ENCODE results near the gene IRF2BPL.

Gene IRF2BPL

DNA sequence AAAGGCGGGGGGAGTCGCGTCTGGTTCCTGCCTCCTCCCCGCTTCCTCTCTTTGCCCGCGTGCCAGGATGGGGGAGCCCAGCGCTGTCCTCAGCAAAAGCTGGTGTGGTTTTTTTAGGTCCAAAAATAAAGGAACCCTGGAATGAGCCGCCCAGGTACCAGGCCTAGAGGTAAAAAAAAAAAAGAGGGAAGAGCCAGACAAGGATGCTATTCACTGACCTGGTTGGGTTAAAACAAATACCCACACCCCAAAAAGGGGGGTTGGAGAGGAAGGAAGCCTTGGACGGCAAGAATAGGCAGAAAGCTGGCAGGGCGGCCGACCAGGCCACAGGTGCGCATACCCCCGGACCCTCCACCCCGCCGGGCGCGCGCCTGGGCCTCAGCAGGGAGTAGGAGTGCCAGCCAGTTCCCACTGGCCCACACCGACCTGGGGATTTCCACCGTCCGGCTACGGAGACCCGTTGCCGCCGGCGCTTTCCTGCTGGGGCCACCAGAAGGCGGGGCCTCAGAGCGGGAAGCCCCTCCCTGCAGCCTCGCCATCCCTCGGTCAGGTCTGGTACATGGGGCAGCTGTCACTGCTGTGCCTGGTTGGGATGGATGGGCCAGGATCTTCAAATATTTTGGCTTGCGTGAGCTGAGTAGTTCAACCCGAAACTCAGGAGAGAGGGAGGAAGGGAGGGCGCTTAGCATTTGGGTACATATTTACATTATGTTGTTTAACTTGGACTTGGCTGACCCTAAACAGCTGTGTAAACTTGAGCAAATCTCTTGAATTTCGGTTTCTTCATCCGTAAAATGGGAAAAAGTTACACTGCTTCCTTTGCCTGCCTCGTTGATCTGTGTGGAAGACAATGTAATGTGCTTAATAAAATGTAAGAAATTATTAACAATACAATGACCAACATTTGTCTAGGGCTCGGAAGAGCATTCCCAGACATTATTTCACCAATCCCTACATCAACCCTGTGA is 5.4 kb upstream of the IRF2BPL start:
- H2BK120ac ChIP-seq (ENCODE audit: low read depth, low read length): peak overlapping the region; percentile 66
- H3K18ac ChIP-seq (ENCODE audit: low read length): peak overlapping the region; percentile 46
- H3K9ac ChIP-seq (ENCODE audit: low read length): peak overlapping the region; percentile 72
- H3K36me3 ChIP-seq (ENCODE audit: control insufficient read depth, insufficient read depth, low read length): no peaks in the 10 kb centered on the region
- no CpG with 5 or more reads among the region's 37 CpGs for WGBS (ENCODE audit: extremely low coverage, insufficient coverage, low lambda C conversion rate)
- H3K4me2 ChIP-seq (ENCODE audit: low read length): peak overlapping the region; percentile 65
- H3K4me3 ChIP-seq (ENCODE audit: low read length): peak overlapping the region; percentile 14
- H3K23ac ChIP-seq (ENCODE audit: low read length): no peak overlapping the region
- peak; percentile 92 for DNase-seq
- H3K79me2 ChIP-seq (ENCODE audit: control insufficient read depth, insufficient read depth, low read length): no peaks in the 10 kb centered on the region
- peaks cover 13% of the 10 kb centered on the region for H3K4me1 ChIP-seq (ENCODE audit: control insufficient read depth, low read depth, low read length)
- H2BK15ac ChIP-seq (replicated peaks; ENCODE audit: low read depth): peak overlapping the region; percentile 10
- H3K4ac ChIP-seq (ENCODE audit: low read depth, low read length): peak overlapping the region; percentile 64
- H4K5ac ChIP-seq (ENCODE audit: low read length): no peak overlapping the region
- H4K8ac ChIP-seq (ENCODE audit: low read depth, low read length): peak overlapping the region; percentile 95
- peak overlapping the region; percentile 91 for H3K56ac ChIP-seq (ENCODE audit: low read length)
- H2BK5ac ChIP-seq (ENCODE audit: low read length): peak overlapping the region; percentile 18
- no peaks in the 10 kb centered on the region for H3K79me1 ChIP-seq (ENCODE audit: low read length)
- no peak overlapping the region for H2AK5ac ChIP-seq (ENCODE audit: low read length)
- peak overlapping the region; percentile 83 for H3K27ac ChIP-seq (ENCODE audit: low read depth, low read length)
- no peaks in the 10 kb centered on the region for H3K27me3 ChIP-seq (ENCODE audit: insufficient read depth, low read length, poor library complexity)

DNA sequence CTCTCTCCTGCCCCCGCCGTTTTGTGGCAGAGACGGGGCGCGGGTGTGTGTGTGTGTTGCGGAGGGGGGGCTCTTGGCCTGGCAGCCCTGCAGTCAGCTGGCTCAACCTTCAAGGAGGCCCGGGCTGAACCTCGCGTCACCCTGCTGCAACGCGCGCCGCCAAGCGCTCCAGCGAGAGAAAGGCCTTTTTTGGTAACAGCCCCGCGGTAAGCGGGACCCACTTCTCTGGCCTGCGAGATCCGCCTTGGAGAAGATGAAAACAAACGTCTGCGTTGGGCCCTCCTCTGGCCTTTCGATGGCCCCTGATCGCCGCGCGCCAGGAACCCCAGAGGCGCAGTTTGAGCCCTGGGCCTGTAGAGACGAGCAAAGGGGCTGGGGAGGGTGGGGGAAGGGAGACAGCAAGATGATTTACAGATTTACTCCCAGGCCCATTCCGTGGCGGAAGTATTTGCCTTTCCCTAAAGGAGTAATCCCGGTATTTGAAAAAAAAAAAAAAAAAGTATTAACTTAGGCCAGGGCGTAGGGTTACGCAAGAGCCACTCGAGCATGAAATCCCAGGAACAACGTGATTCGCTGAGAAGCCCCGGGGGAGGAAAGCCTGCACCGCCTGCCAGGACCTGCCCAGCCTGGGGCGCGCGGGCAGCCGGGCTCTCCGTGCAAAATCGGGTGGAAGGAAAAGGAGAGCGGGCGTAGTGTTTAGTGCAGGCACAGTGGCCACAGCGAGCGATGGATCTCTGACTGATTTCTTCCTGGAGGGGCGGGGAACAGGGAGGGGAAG is 4.5 kb upstream of the IRF2BPL start:
- Histone ChIP-seq H4K8ac (ENCODE audit: low read depth, low read length) (peak overlapping the region; percentile 95), H3K56ac (ENCODE audit: low read length) (peak overlapping the region; percentile 91), H3K4me2 (ENCODE audit: low read length) (peak overlapping the region; percentile 65), H3K79me1 (ENCODE audit: low read length) (no peaks in the 10 kb centered on the region), H2BK15ac (replicated peaks; ENCODE audit: low read depth) (peak overlapping the region; percentile 10), H3K4me3 (ENCODE audit: low read length) (peak overlapping the region; percentile 14), H3K9ac (ENCODE audit: low read length) (peak overlapping the region; percentile 72), H2BK5ac (ENCODE audit: low read length) (peak overlapping the region; percentile 69), H3K27ac (ENCODE audit: low read depth, low read length) (peak overlapping the region; percentile 83), H2BK120ac (ENCODE audit: low read depth, low read length) (peak overlapping the region; percentile 66), H4K5ac (ENCODE audit: low read length) (no peak overlapping the region), H3K4ac (ENCODE audit: low read depth, low read length) (peak overlapping the region; percentile 83), H3K79me2 (ENCODE audit: control insufficient read depth, insufficient read depth, low read length) (no peaks in the 10 kb centered on the region), H2AK5ac (ENCODE audit: low read length) (no peak overlapping the region), H3K18ac (ENCODE audit: low read length) (peak overlapping the region; percentile 46), H3K4me1 (ENCODE audit: control insufficient read depth, low read depth, low read length) (peaks cover 11% of the 10 kb centered on the region), H3K27me3 (ENCODE audit: insufficient read depth, low read length, poor library complexity) (no peaks in the 10 kb centered on the region), H3K23ac (ENCODE audit: low read length) (no peak overlapping the region), H3K36me3 (ENCODE audit: control insufficient read depth, insufficient read depth, low read length) (no peaks in the 10 kb centered on the region)
- peak; percentile 96 for DNase-seq
- no CpG with 5 or more reads among the region's 50 CpGs for WGBS (ENCODE audit: extremely low coverage, insufficient coverage, low lambda C conversion rate)

DNA sequence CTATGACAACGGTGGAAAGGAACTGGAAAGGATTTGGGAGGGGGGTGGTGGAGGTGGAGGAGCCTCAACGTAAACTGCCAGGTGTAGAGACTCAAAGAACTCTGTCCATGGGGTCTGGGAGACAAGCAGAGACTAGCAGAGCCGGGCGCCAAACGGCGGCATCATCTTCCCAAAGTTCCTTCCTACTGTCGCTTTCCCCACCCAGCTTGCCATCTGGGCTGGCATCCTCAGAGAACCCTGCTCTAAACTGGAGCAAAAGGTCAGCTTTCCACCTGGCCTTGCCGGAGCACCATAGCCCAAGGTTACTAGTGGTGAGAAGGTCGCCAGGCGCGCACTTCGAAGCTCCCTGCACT is 4.0 kb upstream of the IRF2BPL start:
- H3K4me3 ChIP-seq (ENCODE audit: low read length): no peak overlapping the region
- peak overlapping the region; percentile 83 for H3K27ac ChIP-seq (ENCODE audit: low read depth, low read length)
- peak overlapping the region; percentile 72 for H3K9ac ChIP-seq (ENCODE audit: low read length)
- H2BK120ac ChIP-seq (ENCODE audit: low read depth, low read length): peak overlapping the region; percentile 17
- no peaks in the 10 kb centered on the region for H3K36me3 ChIP-seq (ENCODE audit: control insufficient read depth, insufficient read depth, low read length)
- peaks cover 4% of the 10 kb centered on the region for H3K79me2 ChIP-seq (ENCODE audit: control insufficient read depth, insufficient read depth, low read length)
- peak overlapping the region; percentile 83 for H3K4ac ChIP-seq (ENCODE audit: low read depth, low read length)
- H3K4me2 ChIP-seq (ENCODE audit: low read length): peak overlapping the region; percentile 36
- no peak overlapping the region for H4K5ac ChIP-seq (ENCODE audit: low read length)
- peaks cover 8% of the 10 kb centered on the region for H3K4me1 ChIP-seq (ENCODE audit: control insufficient read depth, low read depth, low read length)
- H2BK15ac ChIP-seq (replicated peaks; ENCODE audit: low read depth): peak overlapping the region; percentile 28
- no peak overlapping the region for H4K8ac ChIP-seq (ENCODE audit: low read depth, low read length)
- no peak overlapping the region for H3K23ac ChIP-seq (ENCODE audit: low read length)
- H2AK5ac ChIP-seq (ENCODE audit: low read length): no peak overlapping the region
- H3K56ac ChIP-seq (ENCODE audit: low read length): peak overlapping the region; percentile 91
- DNase-seq: no peak
- no peaks in the 10 kb centered on the region for H3K27me3 ChIP-seq (ENCODE audit: insufficient read depth, low read length, poor library complexity)
- no CpG with 5 or more reads among the region's 12 CpGs for WGBS (ENCODE audit: extremely low coverage, insufficient coverage, low lambda C conversion rate)
- peak overlapping the region; percentile 46 for H3K18ac ChIP-seq (ENCODE audit: low read length)
- peak overlapping the region; percentile 69 for H2BK5ac ChIP-seq (ENCODE audit: low read length)
- no peaks in the 10 kb centered on the region for H3K79me1 ChIP-seq (ENCODE audit: low read length)

DNA sequence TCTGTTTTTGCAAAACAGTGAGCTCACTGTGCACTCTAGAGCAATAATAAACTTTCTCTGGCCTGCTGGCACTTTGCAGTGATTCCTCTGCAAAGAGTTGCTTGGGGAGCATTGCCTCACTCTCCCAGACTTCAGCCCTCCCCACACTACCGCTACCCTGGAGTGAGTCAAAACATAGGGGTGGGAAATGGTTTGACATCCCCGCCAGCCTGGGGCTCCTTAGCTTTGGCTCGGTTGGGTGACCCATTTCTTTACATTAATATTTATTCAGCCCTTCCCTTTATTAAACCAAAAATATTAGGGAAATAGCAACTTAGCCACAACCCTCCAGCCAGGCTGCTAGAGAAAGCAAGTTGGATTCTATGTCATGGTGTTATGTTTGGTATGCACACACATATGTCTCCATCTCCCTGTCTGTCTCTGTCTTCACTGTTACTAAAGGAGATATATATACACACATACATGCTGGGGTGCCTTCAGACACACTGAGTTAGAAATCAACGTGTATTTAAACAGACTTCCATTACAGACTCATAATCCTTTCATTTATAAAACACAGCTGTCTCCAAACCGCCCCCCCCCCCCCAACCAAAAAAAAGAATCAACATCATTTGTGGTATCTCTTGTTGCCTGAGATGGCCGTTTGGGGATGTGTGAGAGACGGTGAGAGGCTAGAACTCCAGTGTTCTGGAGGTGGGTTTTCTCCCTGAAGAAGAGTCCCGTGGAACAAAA is 3.4 kb upstream of the IRF2BPL start:
- Histone ChIP-seq H3K23ac (ENCODE audit: low read length) (no peak overlapping the region), H3K56ac (ENCODE audit: low read length) (peak overlapping the region; percentile 91), H2AK5ac (ENCODE audit: low read length) (no peak overlapping the region), H3K4me2 (ENCODE audit: low read length) (no peak overlapping the region), H3K4me3 (ENCODE audit: low read length) (no peak overlapping the region), H3K18ac (ENCODE audit: low read length) (peak overlapping the region; percentile 46), H2BK15ac (replicated peaks; ENCODE audit: low read depth) (peak overlapping the region; percentile 28), H4K5ac (ENCODE audit: low read length) (no peak overlapping the region), H3K27me3 (ENCODE audit: insufficient read depth, low read length, poor library complexity) (no peaks in the 10 kb centered on the region), H3K27ac (ENCODE audit: low read depth, low read length) (peak overlapping the region; percentile 83), H3K79me2 (ENCODE audit: control insufficient read depth, insufficient read depth, low read length) (peaks cover 6% of the 10 kb centered on the region), H3K36me3 (ENCODE audit: control insufficient read depth, insufficient read depth, low read length) (no peaks in the 10 kb centered on the region), H3K79me1 (ENCODE audit: low read length) (no peaks in the 10 kb centered on the region), H3K9ac (ENCODE audit: low read length) (peak overlapping the region; percentile 72), H2BK5ac (ENCODE audit: low read length) (no peak overlapping the region), H2BK120ac (ENCODE audit: low read depth, low read length) (peak overlapping the region; percentile 17), H3K4me1 (ENCODE audit: control insufficient read depth, low read depth, low read length) (peaks cover 8% of the 10 kb centered on the region), H3K4ac (ENCODE audit: low read depth, low read length) (no peak overlapping the region), H4K8ac (ENCODE audit: low read depth, low read length) (no peak overlapping the region)
- no peak for DNase-seq
- no CpG with 5 or more reads among the region's 8 CpGs for WGBS (ENCODE audit: extremely low coverage, insufficient coverage, low lambda C conversion rate)

DNA sequence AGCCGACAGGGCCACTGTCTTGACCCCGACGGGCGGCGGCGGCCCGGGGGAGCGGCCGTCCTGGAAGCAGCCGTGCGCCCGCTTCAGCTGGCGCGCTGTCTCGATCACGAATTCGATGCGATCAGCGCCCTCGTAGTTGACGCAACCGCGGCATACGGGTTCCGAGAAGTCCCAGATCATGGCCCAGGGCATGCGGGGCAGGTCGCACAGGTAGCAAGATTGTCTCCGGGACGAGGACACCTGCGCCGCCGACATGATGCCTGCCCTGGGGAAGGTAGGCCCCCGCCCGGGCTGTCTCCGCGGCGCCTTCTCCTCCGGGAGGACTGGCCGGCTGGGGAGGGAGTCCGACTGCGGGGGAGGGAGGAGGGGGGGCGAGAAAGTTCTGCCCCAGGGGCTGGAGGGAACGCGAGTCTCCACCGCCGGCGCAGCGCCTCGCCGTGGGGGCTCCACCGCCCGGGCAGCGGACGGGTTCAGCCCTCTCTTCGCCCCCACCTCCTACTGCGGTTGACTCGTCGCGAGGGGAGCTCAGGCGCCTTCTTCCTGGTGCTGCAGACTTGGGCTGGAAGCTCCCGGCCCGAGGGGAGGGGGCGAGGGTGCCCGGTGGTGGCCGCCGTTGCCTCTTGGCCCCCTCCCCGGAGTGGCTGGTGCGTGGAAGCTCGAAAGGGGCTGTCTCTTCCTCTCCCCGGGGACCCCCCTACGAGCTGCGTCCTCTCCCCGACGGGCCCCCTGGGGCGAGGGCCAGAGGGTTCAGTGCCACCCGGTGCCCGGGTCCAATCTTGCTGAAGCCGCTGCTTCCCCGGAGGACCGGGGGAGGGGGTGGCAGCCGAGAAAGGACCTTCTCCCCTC is 747 bp downstream of the IRF2BPL start:
- Histone ChIP-seq H4K8ac (ENCODE audit: low read depth, low read length) (no peak overlapping the region), H3K4ac (ENCODE audit: low read depth, low read length) (peak overlapping the region; percentile 97), H3K36me3 (ENCODE audit: control insufficient read depth, insufficient read depth, low read length) (no peaks in the 10 kb centered on the region), H3K79me2 (ENCODE audit: control insufficient read depth, insufficient read depth, low read length) (peaks cover 28% of the 10 kb centered on the region), H3K27ac (ENCODE audit: low read depth, low read length) (peak overlapping the region; percentile 91), H3K27me3 (ENCODE audit: insufficient read depth, low read length, poor library complexity) (no peaks in the 10 kb centered on the region), H3K4me3 (ENCODE audit: low read length) (peak overlapping the region; percentile 76), H3K23ac (ENCODE audit: low read length) (peak overlapping the region; percentile 81), H3K4me2 (ENCODE audit: low read length) (peak overlapping the region; percentile 71), H2AK5ac (ENCODE audit: low read length) (no peak overlapping the region), H3K56ac (ENCODE audit: low read length) (peak overlapping the region; percentile 97), H2BK120ac (ENCODE audit: low read depth, low read length) (peak overlapping the region; percentile 30), H4K5ac (ENCODE audit: low read length) (no peak overlapping the region), H3K9ac (ENCODE audit: low read length) (peak overlapping the region; percentile 91), H2BK5ac (ENCODE audit: low read length) (peak overlapping the region; percentile 82), H2BK15ac (replicated peaks; ENCODE audit: low read depth) (no peak overlapping the region), H3K18ac (ENCODE audit: low read length) (peak overlapping the region; percentile 81), H3K79me1 (ENCODE audit: low read length) (no peaks in the 10 kb centered on the region), H3K4me1 (ENCODE audit: control insufficient read depth, low read depth, low read length) (peaks cover 20% of the 10 kb centered on the region)
- no CpG with 5 or more reads among the region's 81 CpGs for WGBS (ENCODE audit: extremely low coverage, insufficient coverage, low lambda C conversion rate)
- DNase-seq: peak; percentile 71

Measured in mesendoderm (in vitro differentiated cells).